WI38 (cell line): Measurements from ENCODE around the gene VASH2.

Experiments used
- H3K4me3 ChIP-seq: 2 replicates; pipeline ENCODE4 v1.5.1; 2011; ENCODE audit warnings: low read depth, mild to moderate bottlenecking, control low read depth, low read length
- CTCF ChIP-seq: IDR thresholded peaks from 2 replicates; pipeline ENCODE4 v1.5.1; 2012; ENCODE audit warnings: low read depth, mild to moderate bottlenecking, control low read depth, low read length

VASH2 gene

GRCh38 chr1:213032651-213033050 lies 82.3 kb downstream of the VASH2 start:
- no peak for TF ChIP-seq CTCF
- no peak overlapping the region for H3K4me3 ChIP-seq

GRCh38 chr1:213034713-213035112 lies 84.4 kb downstream of the VASH2 start:
- no peak overlapping the region for H3K4me3 ChIP-seq
- no peak for TF ChIP-seq CTCF

DNA sequence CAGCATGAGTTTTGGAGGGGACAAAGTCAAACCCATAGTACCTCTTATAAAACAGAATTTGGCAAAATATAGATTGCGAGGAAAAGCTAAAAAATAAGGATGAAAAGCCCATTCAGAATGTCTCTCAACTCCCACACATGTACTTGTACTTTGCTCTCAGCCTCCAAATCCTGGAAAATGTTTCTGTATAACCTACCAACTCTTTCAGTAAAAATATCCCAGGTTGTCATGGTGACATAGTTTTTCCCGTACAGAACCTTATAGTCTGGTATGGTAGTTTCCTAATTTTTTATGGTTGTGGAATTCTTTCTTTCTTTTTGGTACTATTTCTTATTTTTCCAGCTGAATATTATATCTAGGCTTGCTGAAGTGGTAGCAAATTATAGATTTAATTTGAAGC lies 85.2 kb downstream of the VASH2 start:
- H3K4me3 ChIP-seq, result no peak overlapping the region
- TF ChIP-seq CTCF, result no peak
